HG02884 (cell line): ENCODE data around the gene ZRANB3.
"Not testable (repeated sequence)": the region's sequence is repeated elsewhere in the genome, so short reads cannot be mapped to it uniquely, and the experiment has no call there.

ENCODE experiments used
- ATAC-seq: cut with Tn5 transposase; IDR thresholded peaks from one replicate; pipeline ENCODE4 v1.9.1; 2021; ENCODE audit warnings: mild to moderate bottlenecking, moderate library complexity; ENCODE audit not compliant: unreplicated experiment

ZRANB3 gene

DNA sequence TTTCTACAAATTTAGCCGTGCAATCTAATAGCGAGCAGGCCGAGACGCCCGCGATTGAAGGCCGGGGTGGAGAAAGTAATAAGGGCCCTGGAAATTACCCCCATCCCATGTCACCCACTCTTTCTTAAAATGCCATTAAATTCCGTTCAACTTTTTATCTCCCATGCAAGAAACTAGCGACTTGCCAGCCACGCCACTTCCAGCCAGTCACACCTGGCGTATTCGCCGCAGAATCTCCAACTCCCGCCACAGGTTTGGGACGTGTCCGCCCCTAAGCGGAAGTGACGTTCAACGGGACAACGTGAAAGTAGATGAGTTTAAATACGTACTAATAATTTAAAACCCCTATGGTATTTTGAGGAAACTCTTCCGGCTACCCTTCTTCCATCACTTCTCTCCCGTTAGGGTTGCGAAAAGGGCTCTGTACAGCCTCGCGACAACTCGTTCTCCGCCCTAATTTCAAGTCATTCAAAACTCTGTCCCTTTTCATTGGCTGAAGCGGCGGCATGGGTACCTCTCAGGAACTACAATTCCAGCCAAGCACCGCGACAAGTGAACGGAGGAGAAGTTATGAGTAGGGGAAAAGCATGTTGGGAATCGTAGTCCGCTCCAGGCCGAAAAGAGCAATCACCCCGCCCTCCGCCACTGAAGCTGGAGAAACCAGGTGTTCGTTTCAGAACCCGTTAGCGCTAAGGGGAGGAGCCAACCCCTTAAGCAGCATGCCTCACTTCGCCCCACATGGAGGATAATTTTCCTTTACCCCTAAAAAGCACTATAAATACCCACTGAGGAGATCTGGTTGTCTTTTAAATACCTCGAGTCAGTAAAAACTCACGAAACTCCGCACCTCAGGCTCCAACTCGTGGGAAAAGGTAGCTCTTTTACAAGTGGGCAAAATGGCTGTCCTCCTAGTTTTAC is at the start of gene ZRANB3:
TSS of gene ZRANB3 (minus strand) at position 906 of the 918 bp plus-strand sequence.
- ATAC-seq: peak; percentile 59

- no peak for ATAC-seq
Measured at GRCh38 chr2:135573620-135574019, 42.6 kb upstream of the ZRANB3 start.

DNA sequence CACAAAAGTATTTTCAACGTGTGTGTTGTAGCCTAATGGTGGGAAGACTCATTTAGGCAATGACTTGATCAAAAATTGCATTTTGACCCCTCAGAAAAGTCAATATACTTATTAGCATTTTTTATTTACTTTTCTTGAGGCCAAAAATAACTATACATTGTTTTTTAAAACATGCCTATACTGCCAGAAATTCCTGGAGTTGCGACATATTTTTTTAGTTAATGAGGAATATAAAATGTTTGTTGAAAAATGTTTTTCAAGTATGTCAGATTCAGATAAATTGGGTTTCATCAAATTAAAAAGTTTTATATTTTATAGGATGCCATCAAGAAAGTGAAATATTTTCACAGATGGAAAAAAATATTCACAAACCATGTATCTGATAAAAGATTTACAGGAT is 39.9 kb upstream of the ZRANB3 start:
- no peak for ATAC-seq

- no peak for ATAC-seq
Measured at GRCh38 chr2:135563793-135564192, 32.8 kb upstream of the ZRANB3 start.

DNA sequence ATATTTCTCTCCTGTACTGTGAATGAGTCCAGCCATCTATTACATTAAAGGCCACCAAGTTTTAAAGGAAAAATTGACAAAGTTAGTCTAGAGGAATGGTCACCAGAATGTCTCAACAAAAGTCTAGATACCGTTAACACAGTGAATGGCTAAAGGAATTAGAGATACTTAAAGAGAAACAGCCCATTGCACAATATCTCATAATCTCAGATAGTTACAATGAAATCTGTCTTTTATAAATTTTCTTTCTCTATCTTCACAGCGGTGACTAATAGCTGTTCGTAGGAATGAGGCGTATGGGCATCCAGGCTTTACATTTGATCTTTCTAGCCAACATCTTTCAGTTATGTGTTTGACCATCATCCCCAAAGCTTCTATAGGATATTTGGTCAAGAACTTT is 30.9 kb upstream of the ZRANB3 start:
- no peak for ATAC-seq

- no peak for ATAC-seq
Measured at GRCh38 chr2:135557530-135557929, 26.5 kb upstream of the ZRANB3 start.

- no peak for ATAC-seq
Measured at GRCh38 chr2:135555311-135555710, 24.3 kb upstream of the ZRANB3 start.

GRCh38 chr2:135552887-135553286 is 21.9 kb upstream of the ZRANB3 start:
- ATAC-seq: no peak

DNA sequence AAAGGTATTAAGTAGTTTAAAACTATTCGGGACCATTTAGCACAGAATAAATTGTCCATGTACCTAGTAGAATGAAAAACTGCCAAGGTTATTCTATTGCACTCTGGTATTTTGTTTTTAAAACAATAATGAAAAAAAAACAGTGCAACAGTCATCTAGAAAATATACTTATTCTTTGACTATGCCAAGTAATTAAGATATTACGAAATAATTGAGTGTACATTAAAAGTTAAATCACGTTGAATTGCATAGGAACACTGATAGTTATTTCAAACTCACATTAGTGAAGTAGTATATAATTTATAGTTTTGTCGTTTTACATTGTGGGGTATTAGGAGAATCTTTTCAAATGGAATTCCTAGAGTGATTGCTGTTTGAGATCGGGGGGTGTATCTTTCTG is 20.3 kb upstream of the ZRANB3 start:
- no peak for ATAC-seq

- no peak for ATAC-seq
Measured at GRCh38 chr2:135547311-135547710, 16.3 kb upstream of the ZRANB3 start.

GRCh38 chr2:135546436-135546835 is 15.4 kb upstream of the ZRANB3 start:
- peak; percentile 57 for ATAC-seq

- ATAC-seq: not testable (repeated sequence)
Measured at GRCh38 chr2:135533545-135533944, 2.5 kb upstream of the ZRANB3 start.

GRCh38 chr2:135532581-135532980 is 1.6 kb upstream of the ZRANB3 start:
- no peak for ATAC-seq

DNA sequence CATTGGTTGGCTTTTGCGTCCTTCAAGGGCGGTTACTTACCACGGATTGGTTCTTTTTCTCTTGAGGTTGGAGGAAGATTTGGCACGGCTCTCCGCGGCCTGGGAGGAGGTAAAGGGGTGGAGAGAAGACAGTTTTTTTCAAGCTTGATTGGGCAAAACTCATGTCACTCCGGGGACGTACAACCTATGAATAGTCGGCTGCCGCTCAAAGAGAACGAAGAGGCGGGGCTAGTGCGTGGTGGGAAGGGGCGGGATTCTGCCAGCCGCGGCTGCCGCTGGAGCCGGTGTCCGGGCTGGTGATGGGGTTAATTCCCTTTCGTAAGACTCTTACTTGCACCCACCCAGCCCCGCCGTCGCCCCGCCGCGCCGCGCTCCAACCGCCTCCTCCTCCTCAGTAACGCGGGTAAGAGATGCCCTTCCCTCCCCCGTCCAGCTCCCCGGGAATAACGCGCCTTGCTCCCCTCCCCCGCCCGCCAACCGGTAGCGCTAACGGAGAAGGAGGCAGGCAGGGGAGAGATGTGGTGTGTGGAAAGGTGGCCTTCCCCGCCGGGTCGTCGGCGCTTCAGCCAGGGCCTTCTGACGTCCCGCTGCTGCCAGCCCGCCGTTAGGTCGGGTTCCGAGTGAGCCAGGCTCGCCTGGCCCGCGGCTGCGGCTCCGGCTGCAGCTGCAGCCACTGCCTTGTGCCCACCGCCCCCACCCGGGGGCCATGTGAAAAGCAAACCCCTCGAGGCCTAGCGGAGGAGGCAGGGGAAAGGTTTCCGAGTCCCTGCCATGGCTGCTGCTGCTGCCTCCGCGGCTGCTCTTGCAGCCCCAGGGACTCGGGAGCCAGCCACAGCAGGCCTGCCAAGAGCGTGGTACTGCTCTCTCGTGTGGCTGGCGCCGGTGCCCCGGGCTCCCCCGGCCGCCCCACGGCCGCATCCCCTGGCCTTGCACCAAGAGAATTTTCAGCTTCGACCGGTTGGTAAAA is 496 bp upstream of the ZRANB3 start, which contains the start of gene R3HDM1:
TSS of gene R3HDM1 (plus strand) at position 254 of the 967 bp plus-strand sequence. CDS start 73,362 bp downstream, outside the sequence.
- peak; percentile 76 for ATAC-seq

DNA sequence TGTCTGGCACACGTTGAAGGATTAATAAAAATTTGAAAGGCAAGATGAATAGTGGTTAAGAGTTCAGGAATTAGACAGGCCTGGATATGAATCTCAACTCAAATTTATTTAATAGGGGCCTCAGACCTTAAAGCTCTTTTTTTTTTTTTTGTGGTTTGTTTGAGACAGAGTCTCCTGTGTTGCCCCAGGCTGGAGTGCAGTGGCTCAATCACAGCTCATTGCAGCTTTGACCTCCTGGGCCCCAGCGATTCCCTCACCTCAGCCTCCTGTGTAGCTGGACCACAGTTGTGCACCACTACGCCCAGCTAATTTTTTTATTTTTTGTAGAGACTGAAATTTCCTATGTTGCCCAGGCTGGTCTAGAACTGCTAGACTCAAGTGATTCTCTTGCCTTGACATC is 3.0 kb downstream of the ZRANB3 start:
- no peak for ATAC-seq

- no peak for ATAC-seq
Measured at GRCh38 chr2:135525786-135526185, 5.2 kb downstream of the ZRANB3 start.

- ATAC-seq: no peak
Measured at GRCh38 chr2:135512099-135512498, 18.9 kb downstream of the ZRANB3 start.

DNA sequence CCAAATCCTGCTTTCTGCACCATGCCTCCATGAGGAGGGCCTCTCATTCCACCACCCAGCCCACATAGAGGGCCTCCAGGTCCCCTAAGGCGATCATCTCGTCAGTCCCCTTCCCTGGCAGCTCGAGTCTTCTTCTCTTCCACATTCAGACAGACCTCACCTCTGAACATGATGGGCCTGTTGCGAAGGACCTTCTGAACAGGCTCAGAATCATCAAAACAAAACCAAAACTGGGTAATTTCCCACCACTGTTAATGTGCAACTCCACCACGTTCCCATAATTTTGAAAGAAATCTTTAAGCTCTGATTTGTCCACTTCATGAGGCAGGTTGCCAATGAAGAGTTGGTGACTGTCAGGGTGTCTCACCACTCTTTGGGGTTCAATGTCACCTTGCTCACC is 20.4 kb downstream of the ZRANB3 start:
- ATAC-seq: no peak

DNA sequence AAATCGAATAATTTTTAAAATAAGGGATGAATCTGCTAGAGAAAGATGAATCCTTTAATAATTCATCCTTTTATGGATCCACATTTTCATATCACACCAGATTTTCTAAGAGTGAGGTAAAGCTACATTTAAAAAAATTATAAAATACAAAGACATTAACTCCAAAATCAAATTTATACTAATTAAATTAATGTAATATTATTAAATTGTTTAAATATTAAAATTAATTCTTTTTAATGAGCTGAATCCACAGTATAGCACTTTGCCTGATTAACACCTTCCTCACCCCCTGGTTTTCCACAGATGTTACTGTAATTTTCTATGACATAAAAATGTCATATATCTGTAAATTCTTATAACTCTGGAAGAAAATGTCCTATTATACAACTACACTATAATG is 26.2 kb downstream of the ZRANB3 start:
- no peak for ATAC-seq

- not testable (repeated sequence) for ATAC-seq
Measured at GRCh38 chr2:135498588-135498987, 32.4 kb downstream of the ZRANB3 start.

DNA sequence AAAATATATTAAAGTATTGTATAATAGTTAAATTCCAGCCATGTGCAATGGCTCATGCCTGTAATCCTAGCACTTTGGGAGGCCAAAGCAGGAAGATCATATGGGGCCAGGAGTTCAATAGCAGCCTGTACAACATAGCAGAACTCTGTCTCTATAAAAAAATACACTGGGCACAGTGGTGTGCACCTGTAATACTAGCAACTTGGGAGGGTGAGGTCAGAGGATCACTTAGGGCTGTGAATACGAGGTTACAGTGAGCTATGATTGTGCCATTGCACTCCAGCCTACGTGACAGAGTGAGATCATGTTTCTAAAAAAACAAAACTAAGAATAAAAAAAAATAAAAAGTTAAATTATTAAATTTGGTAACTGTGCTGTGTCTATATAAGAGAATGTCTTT is 36.1 kb downstream of the ZRANB3 start:
- ATAC-seq: no peak
